Measurements from ENCODE around the gene LCA5L.
"Not testable (repeated sequence)": the region's sequence is repeated elsewhere in the genome, so short reads cannot be mapped to it uniquely, and the experiment has no call there.

Gene LCA5L

GRCh38 chr21:39384674-39385298, 60.8 kb downstream of the LCA5L start:
- TF ChIP-seq CTCF (IDR thresholded peaks at IDR 0.05) = no peak
- DNase-seq = no peak
- Mint-ChIP-seq H3K36me3 (ENCODE audit: low read depth) (peaks cover 10% of the 10 kb centered on the region), H3K4me3 (no peak overlapping the region), H3K9me3 (no peaks in the 10 kb centered on the region), H3K27ac (no peak overlapping the region), H3K4me1 (peaks cover 32% of the 10 kb centered on the region), H3K27me3 (ENCODE audit: low read depth, poor library complexity) (peaks cover 1% of the 10 kb centered on the region)

GRCh38 chr21:39382096-39382495, 63.5 kb downstream of the LCA5L start:
- H3K4me3 Mint-ChIP-seq = peak overlapping the region; percentile 66
- H3K4me1 Mint-ChIP-seq = peaks cover 15% of the 10 kb centered on the region
- DNase-seq; H3K27ac Mint-ChIP-seq; H3K9me3 Mint-ChIP-seq; H3K27me3 Mint-ChIP-seq (ENCODE audit: low read depth, poor library complexity); H3K36me3 Mint-ChIP-seq (ENCODE audit: low read depth): not testable (repeated sequence)

GRCh38 chr21:39381009-39381408, 64.6 kb downstream of the LCA5L start:
- H3K9me3 Mint-ChIP-seq = no peaks in the 10 kb centered on the region
- no peak for TF ChIP-seq CTCF (IDR thresholded peaks at IDR 0.05)
- H3K27me3 Mint-ChIP-seq (ENCODE audit: low read depth, poor library complexity) = no peaks in the 10 kb centered on the region
- H3K4me1 Mint-ChIP-seq = peaks cover 15% of the 10 kb centered on the region
- no peak overlapping the region for H3K27ac Mint-ChIP-seq
- DNase-seq = no peak
- peaks cover 10% of the 10 kb centered on the region for H3K36me3 Mint-ChIP-seq (ENCODE audit: low read depth)
- peak overlapping the region; percentile 93 for H3K4me3 Mint-ChIP-seq

GRCh38 chr21:39379986-39380891, 65.3 kb downstream of the LCA5L start:
- no peak for TF ChIP-seq CTCF (IDR thresholded peaks at IDR 0.05)
- H3K27ac Mint-ChIP-seq = peak overlapping the region; percentile 92
- DNase-seq = peak; percentile 92

GRCh38 chr21:39377444-39378050, 68.0 kb downstream of the LCA5L start:
- no peak for TF ChIP-seq CTCF (IDR thresholded peaks at IDR 0.05)
- no peak for DNase-seq
- no peaks in the 10 kb centered on the region for H3K9me3 Mint-ChIP-seq
- H3K36me3 Mint-ChIP-seq (ENCODE audit: low read depth) = peaks cover 6% of the 10 kb centered on the region
- no peak overlapping the region for H3K4me3 Mint-ChIP-seq
- H3K27me3 Mint-ChIP-seq (ENCODE audit: low read depth, poor library complexity) = no peaks in the 10 kb centered on the region
- H3K4me1 Mint-ChIP-seq = peaks cover 23% of the 10 kb centered on the region
- H3K27ac Mint-ChIP-seq = no peak overlapping the region

More at GRCh38 chr21:39379986-39380891, 65.3 kb downstream of the LCA5L start:
- H3K27me3 Mint-ChIP-seq (ENCODE audit: low read depth, poor library complexity) = no peaks in the 10 kb centered on the region
- peak overlapping the region; percentile 93 for H3K4me3 Mint-ChIP-seq
- no peaks in the 10 kb centered on the region for H3K9me3 Mint-ChIP-seq
- H3K36me3 Mint-ChIP-seq (ENCODE audit: low read depth) = peaks cover 10% of the 10 kb centered on the region
- peaks cover 15% of the 10 kb centered on the region for H3K4me1 Mint-ChIP-seq

- H3K36me3 Mint-ChIP-seq (ENCODE audit: low read depth) = no peaks in the 10 kb centered on the region
- peaks cover 4% of the 10 kb centered on the region for H3K27me3 Mint-ChIP-seq (ENCODE audit: low read depth, poor library complexity)
- no peak for DNase-seq
- no peak for TF ChIP-seq CTCF (IDR thresholded peaks at IDR 0.05)
- H3K9me3 Mint-ChIP-seq = no peaks in the 10 kb centered on the region
- no peak overlapping the region for H3K27ac Mint-ChIP-seq
- peaks cover 8% of the 10 kb centered on the region for H3K4me1 Mint-ChIP-seq
- no peak overlapping the region for H3K4me3 Mint-ChIP-seq
Observed at GRCh38 chr21:39375446-39375845, 70.1 kb downstream of the LCA5L start.

Measured in nephron progenitor cell (in vitro differentiated cells).